ENCODE results near the gene RADIL.

The RADIL gene

GRCh38 chr7:4882169-4883032, 1.1 kb downstream of the RADIL start:
- peak; percentile 22 for DNase-seq

- DNase-seq, result no peak
Observed at GRCh38 chr7:4880218-4880617, 3.3 kb downstream of the RADIL start.

GRCh38 chr7:4879396-4880081, 4.0 kb downstream of the RADIL start:
- no peak for DNase-seq

GRCh38 chr7:4878336-4879335, 4.9 kb downstream of the RADIL start:
- no peak for DNase-seq

GRCh38 chr7:4876586-4876985, 6.9 kb downstream of the RADIL start:
- no peak for DNase-seq

- DNase-seq, result no peak
Observed at GRCh38 chr7:4875391-4875790, 8.1 kb downstream of the RADIL start.

- no peak for DNase-seq
Observed at GRCh38 chr7:4873071-4873944, 10.2 kb downstream of the RADIL start.

- no peak for DNase-seq
Observed at GRCh38 chr7:4871930-4872675, 11.4 kb downstream of the RADIL start.

GRCh38 chr7:4871056-4871680, 12.3 kb downstream of the RADIL start:
- DNase-seq, result no peak

- no peak for DNase-seq
Observed at GRCh38 chr7:4868493-4868892, 15.0 kb downstream of the RADIL start.

GRCh38 chr7:4866528-4867496, 16.7 kb downstream of the RADIL start:
- DNase-seq, result no peak

- no peak for DNase-seq
Observed at GRCh38 chr7:4862156-4862555, 21.4 kb downstream of the RADIL start.

GRCh38 chr7:4861673-4862072, 21.8 kb downstream of the RADIL start, which contains the start of gene PAPOLB:
Gene PAPOLB, minus strand, starts transcription at chr7:4862030. Its CDS starts 220 bp downstream, at chr7:4861810.
- DNase-seq, result peak; percentile 21

GRCh38 chr7:4861227-4861626, 22.3 kb downstream of the RADIL start:
- no peak for DNase-seq

GRCh38 chr7:4857189-4857588, 26.3 kb downstream of the RADIL start:
- DNase-seq, result no peak

- DNase-seq, result no peak
Observed at GRCh38 chr7:4856336-4857057, 27.0 kb downstream of the RADIL start.

- no peak for DNase-seq
Observed at GRCh38 chr7:4854916-4855315, 28.6 kb downstream of the RADIL start.

Measured in activated T-cell treated with anti-CD3 and anti-CD28 coated beads, Interleukin-2, amount 50 U/mL, for 1 hour (primary cell).